ENCODE results near the gene PTPN4. TPM values are rescaled to one million over a fixed set of nuclear protein-coding genes. Genes with fewer than 3 reads are reported as not detected.

PTPN4 gene
- total RNA-seq, 1 experiment from 2014 or later = 46.8 TPM

DNA sequence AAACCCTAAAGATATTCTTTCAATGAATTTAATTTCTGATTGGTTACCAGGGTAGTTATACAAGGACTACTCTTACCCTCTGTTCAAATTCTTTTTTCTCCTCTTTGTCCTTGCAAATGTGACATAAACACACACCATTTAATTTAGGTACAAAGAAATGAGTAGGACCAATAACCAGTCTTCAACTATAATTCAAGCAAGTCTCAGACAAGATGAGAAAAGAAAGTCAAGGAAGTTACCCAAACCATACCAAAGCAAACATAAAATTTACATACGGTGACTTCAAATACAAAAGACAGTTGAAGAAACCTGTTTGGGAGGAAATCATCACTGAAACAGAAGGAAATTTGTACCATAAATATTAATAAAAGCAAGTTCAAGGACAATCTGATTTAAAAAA lies 162.1 kb downstream of the PTPN4 start:
- POLR2A ChIA-PET = no interaction called here
- Mint-ChIP-seq H3K27ac (ENCODE audit: unreplicated experiment) (no peak overlapping the region), H3K4me1 (ENCODE audit: low read depth, unreplicated experiment) (no peaks in the 10 kb centered on the region), H3K27me3 (ENCODE audit: insufficient read depth, unreplicated experiment) (no peaks in the 10 kb centered on the region), H3K36me3 (ENCODE audit: insufficient read depth, unreplicated experiment) (no peaks in the 10 kb centered on the region), H3K9me3 (ENCODE audit: unreplicated experiment) (no peaks in the 10 kb centered on the region), H3K4me3 (ENCODE audit: unreplicated experiment) (no peak overlapping the region)
- DNase-seq = no peak
- intact Hi-C loops (cut with micrococcal nuclease; ENCODE audit: unreplicated experiment) = no loop called here
- Histone ChIP-seq H3K36me3 (ENCODE audit: control insufficient read depth, insufficient read depth, low read length) (no peaks in the 10 kb centered on the region), H3K9me3 (no peaks in the 10 kb centered on the region), H3K4me3 (ENCODE audit: low read depth, low read length) (no peak overlapping the region), H3K27me3 (replicated peaks; ENCODE audit: control insufficient read depth, insufficient read depth, low read length) (no peaks in the 10 kb centered on the region), H3K4me1 (no peaks in the 10 kb centered on the region)
- TF ChIP-seq, protein P1, sequence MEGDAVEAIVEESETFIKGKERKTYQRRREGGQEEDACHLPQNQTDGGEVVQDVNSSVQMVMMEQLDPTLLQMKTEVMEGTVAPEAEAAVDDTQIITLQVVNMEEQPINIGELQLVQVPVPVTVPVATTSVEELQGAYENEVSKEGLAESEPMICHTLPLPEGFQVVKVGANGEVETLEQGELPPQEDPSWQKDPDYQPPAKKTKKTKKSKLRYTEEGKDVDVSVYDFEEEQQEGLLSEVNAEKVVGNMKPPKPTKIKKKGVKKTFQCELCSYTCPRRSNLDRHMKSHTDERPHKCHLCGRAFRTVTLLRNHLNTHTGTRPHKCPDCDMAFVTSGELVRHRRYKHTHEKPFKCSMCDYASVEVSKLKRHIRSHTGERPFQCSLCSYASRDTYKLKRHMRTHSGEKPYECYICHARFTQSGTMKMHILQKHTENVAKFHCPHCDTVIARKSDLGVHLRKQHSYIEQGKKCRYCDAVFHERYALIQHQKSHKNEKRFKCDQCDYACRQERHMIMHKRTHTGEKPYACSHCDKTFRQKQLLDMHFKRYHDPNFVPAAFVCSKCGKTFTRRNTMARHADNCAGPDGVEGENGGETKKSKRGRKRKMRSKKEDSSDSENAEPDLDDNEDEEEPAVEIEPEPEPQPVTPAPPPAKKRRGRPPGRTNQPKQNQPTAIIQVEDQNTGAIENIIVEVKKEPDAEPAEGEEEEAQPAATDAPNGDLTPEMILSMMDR (IDR thresholded peaks at IDR 0.05; ENCODE audit: insufficient read depth in 1 of 2, low read depth in 1 of 2, low read length in 1 of 2, severe bottlenecking in 1 of 2, unreplicated experiment in 1 of 2) = no peak
- no TSS peak for BruUV-seq (replicated peaks)
- CTCF ChIA-PET = no interaction called here

- Mint-ChIP-seq H3K27ac (ENCODE audit: unreplicated experiment) (no peak overlapping the region), H3K4me1 (ENCODE audit: low read depth, unreplicated experiment) (no peaks in the 10 kb centered on the region), H3K36me3 (ENCODE audit: insufficient read depth, unreplicated experiment) (no peaks in the 10 kb centered on the region), H3K9me3 (ENCODE audit: unreplicated experiment) (no peaks in the 10 kb centered on the region), H3K27me3 (ENCODE audit: insufficient read depth, unreplicated experiment) (no peaks in the 10 kb centered on the region), H3K4me3 (ENCODE audit: unreplicated experiment) (no peak overlapping the region)
- Histone ChIP-seq H3K27me3 (replicated peaks; ENCODE audit: control insufficient read depth, insufficient read depth, low read length) (no peaks in the 10 kb centered on the region), H3K4me3 (ENCODE audit: low read depth, low read length) (no peak overlapping the region), H3K9me3 (no peaks in the 10 kb centered on the region), H3K36me3 (ENCODE audit: control insufficient read depth, insufficient read depth, low read length) (no peaks in the 10 kb centered on the region), H3K4me1 (no peaks in the 10 kb centered on the region)
- ChIA-PET CTCF (no interaction called here), POLR2A (no interaction called here)
- intact Hi-C loops (cut with micrococcal nuclease; ENCODE audit: unreplicated experiment) = no loop called here
- BruUV-seq (replicated peaks) = no TSS peak
- DNase-seq = no peak
- TF ChIP-seq, protein P1 (IDR thresholded peaks at IDR 0.05; ENCODE audit: insufficient read depth in 1 of 2, low read depth in 1 of 2, low read length in 1 of 2, severe bottlenecking in 1 of 2, unreplicated experiment in 1 of 2) = no peak
Measured at GRCh38 chr2:119922699-119923098, 163.0 kb downstream of the PTPN4 start.

DNA sequence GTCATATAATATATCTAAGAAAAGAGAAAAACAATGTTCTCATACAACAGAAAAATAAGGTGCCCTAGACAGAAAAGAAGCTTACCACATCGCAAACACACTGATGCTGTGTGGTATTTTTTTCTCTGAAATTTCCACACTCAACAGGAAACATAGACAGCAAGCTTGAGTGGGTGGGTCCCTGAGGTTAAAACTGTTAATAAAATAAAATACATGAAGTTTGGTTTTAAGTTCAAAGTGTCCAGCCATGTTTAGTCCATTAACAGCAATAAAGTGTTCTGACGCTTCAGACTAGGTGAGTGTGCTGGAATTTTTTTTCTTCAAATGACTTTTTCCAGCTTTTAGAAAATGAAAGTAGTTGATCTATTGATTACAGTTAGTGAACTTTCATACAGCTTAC lies 169.8 kb downstream of the PTPN4 start:
- Histone ChIP-seq H3K36me3 (ENCODE audit: control insufficient read depth, insufficient read depth, low read length) (no peaks in the 10 kb centered on the region), H3K9me3 (no peaks in the 10 kb centered on the region), H3K4me1 (no peaks in the 10 kb centered on the region), H3K4me3 (ENCODE audit: low read depth, low read length) (no peak overlapping the region), H3K27me3 (replicated peaks; ENCODE audit: control insufficient read depth, insufficient read depth, low read length) (no peaks in the 10 kb centered on the region)
- POLR2A ChIA-PET = no interaction called here
- Mint-ChIP-seq H3K36me3 (ENCODE audit: insufficient read depth, unreplicated experiment) (no peaks in the 10 kb centered on the region), H3K9me3 (ENCODE audit: unreplicated experiment) (no peaks in the 10 kb centered on the region), H3K27me3 (ENCODE audit: insufficient read depth, unreplicated experiment) (no peaks in the 10 kb centered on the region), H3K27ac (ENCODE audit: unreplicated experiment) (no peak overlapping the region), H3K4me3 (ENCODE audit: unreplicated experiment) (no peak overlapping the region), H3K4me1 (ENCODE audit: low read depth, unreplicated experiment) (no peaks in the 10 kb centered on the region)
- CTCF ChIA-PET = no interaction called here
- intact Hi-C loops (cut with micrococcal nuclease; ENCODE audit: unreplicated experiment) = no loop called here
- BruUV-seq (replicated peaks) = no TSS peak
- TF ChIP-seq, protein P1 (IDR thresholded peaks at IDR 0.05; ENCODE audit: insufficient read depth in 1 of 2, low read depth in 1 of 2, low read length in 1 of 2, severe bottlenecking in 1 of 2, unreplicated experiment in 1 of 2) = no peak
- DNase-seq = no peak

Measured in Caco-2 (cell line).